HCT116 (cell line): Measurements from ENCODE around the gene DNM1. TPM values are rescaled to one million over a fixed set of nuclear protein-coding genes. Genes with fewer than 3 reads are reported as not detected.

ENCODE experiments used
- ATAC-seq: fragments of 200-7000 bp; cut with Tn5 transposase; 2 replicates; pipeline ENCODE4 v1.9.1; 2020; ENCODE audit warnings: mild to moderate bottlenecking, moderate library complexity
- BruUV-seq: library from RNA; stranded (reverse); fragments of 400-500 nt; replicated peaks from 2 replicates; lab custom pipeline; 2021; lab: Mats Ljungman, UMichigan
- CTCF ChIA-PET: fragments of 300-600 bp; sonication (Branson Sonifier 250); formaldehyde crosslinking; loops from one replicate; lab custom pipeline; 2021; ENCODE audit warnings: antibody characterized with exemption; lab: Charles Lee
- POLR2A ChIA-PET: fragments of 300-600, 350-600 bp; sonication (Branson Sonifier 250); formaldehyde crosslinking; loops from one replicate; lab custom pipeline; 2021; ENCODE audit warnings: antibody characterized with exemption; lab: Charles Lee
- RAD21 ChIA-PET, 2 experiments: fragments of 300-600 bp; sonication (Branson Sonifier 250); formaldehyde crosslinking; loops; one replicate each; lab custom pipeline; 2023; ENCODE audit warnings: low total read pairs in 2 of 2; ENCODE audit not compliant: uncharacterized antibody in 2 of 2, unreplicated experiment in 2 of 2, low non-redundant PET in 1 of 2; lab: Charles Lee
- DNase-seq: peaks from one replicate; pipeline ENCODE4 v3.0.0-alpha.2; 2010; ENCODE audit warnings: low read depth, low spot score
- H2AFZ ChIP-seq: fragments of 200-600 bp; shearing (Covaris generic), sonication (generic); 2 replicates; pipeline ENCODE4 v1.6.1; 2017; ENCODE audit warnings: low read depth, mixed run types, mixed read lengths, antibody characterized with exemption, low read length; ENCODE audit not compliant: poor library complexity, severe bottlenecking
- H3K27ac ChIP-seq: 2 replicates; pipeline ENCODE4 v1.5.1; 2012; ENCODE audit warnings: low read depth, low read length
- H3K27me3 ChIP-seq: fragments of 200-600 bp; sonication (generic); 2 replicates; pipeline ENCODE4 v1.6.1; 2016; ENCODE audit warnings: mixed run types, low read length, mixed read lengths; ENCODE audit not compliant: insufficient read depth
- H3K36me3 ChIP-seq, 2 experiments: fragments of 200-500 bp in 1 of 2; fragments of 200-600 bp in 1 of 2; sonication (Bioruptor generic) in 1 of 2; sonication (generic) in 1 of 2; 2 replicates each; pipeline versions ENCODE4 v1.5.1 to v1.6.1; 2014 to 2016; ENCODE audit warnings: low read length in 2 of 2, inconsistent platforms in 1 of 2, mixed read lengths in 1 of 2, mixed run types in 1 of 2; ENCODE audit not compliant: insufficient read depth in 2 of 2, control insufficient read depth in 1 of 2
- H3K4me1 ChIP-seq, 2 experiments: fragments of 200-600 bp in 1 of 2; sonication (generic) in 1 of 2; 2 replicates each; pipeline versions ENCODE4 v1.5.1 to v1.6.1; 2012 to 2017; ENCODE audit warnings: low read length in 2 of 2, inconsistent platforms in 1 of 2, mild to moderate bottlenecking in 1 of 2, mixed read lengths in 1 of 2, mixed run types in 1 of 2, moderate library complexity in 1 of 2; ENCODE audit not compliant: insufficient read depth in 2 of 2, control insufficient read depth in 1 of 2
- H3K4me2 ChIP-seq: fragments of 200-600 bp; sonication (generic); 2 replicates; pipeline ENCODE4 v1.6.1; 2017; ENCODE audit warnings: mixed run types, low read length, mixed read lengths
- H3K4me3 ChIP-seq, 2 experiments: fragments of 200-600 bp in 1 of 2; sonication (generic) in 1 of 2; replicated peaks in 1 of 2; 2 replicates each; pipeline ENCODE4 v1.5.1; 2011 to 2016; ENCODE audit warnings: low read length in 2 of 2, control low read depth in 1 of 2, low read depth in 1 of 2, mild to moderate bottlenecking in 1 of 2, mixed read lengths in 1 of 2, mixed run types in 1 of 2
- H3K79me2 ChIP-seq: fragments of 200-600 bp; sonication (generic); 2 replicates; pipeline ENCODE4 v1.6.1; 2017; ENCODE audit warnings: mild to moderate bottlenecking, mixed run types, low read length, moderate library complexity, mixed read lengths; ENCODE audit not compliant: insufficient read depth
- H3K9ac ChIP-seq: fragments of 200-600 bp; sonication (generic); 2 replicates; pipeline ENCODE4 v1.6.1; 2016; ENCODE audit warnings: low read length, mixed read lengths
- H3K9me2 ChIP-seq: fragments of 200-600 bp; sonication (generic), shearing (Covaris generic); 2 replicates; pipeline ENCODE4 v1.6.1; 2017; ENCODE audit warnings: mixed run types, mild to moderate bottlenecking, moderate library complexity; ENCODE audit not compliant: insufficient read depth
- H3K9me3 ChIP-seq, 2 experiments: fragments of 200-500 bp in 1 of 2; fragments of 200-600 bp in 1 of 2; sonication (Bioruptor generic) in 1 of 2; sonication (generic) in 1 of 2; 2 replicates each; pipeline ENCODE4 v1.6.1; 2014 to 2017; ENCODE audit warnings: low read length in 2 of 2, mixed read lengths in 2 of 2, inconsistent platforms in 1 of 2, low read depth in 1 of 2, mild to moderate bottlenecking in 1 of 2, mixed run types in 1 of 2, moderate library complexity in 1 of 2; ENCODE audit not compliant: control insufficient read depth in 1 of 2, insufficient read depth in 1 of 2
- H4K20me1 ChIP-seq: fragments of 200-600 bp; sonication (generic), shearing (Covaris generic); 2 replicates; pipeline ENCODE4 v1.6.1; 2017; ENCODE audit warnings: mixed run types, mild to moderate bottlenecking, moderate library complexity; ENCODE audit not compliant: insufficient read depth
- CTCF ChIP-seq, 3 experiments: fragments of 200-600 bp in 1 of 3; sonication (generic) in 1 of 3; IDR thresholded peaks in 2 of 3; conservative IDR thresholded peaks in 1 of 3; 2 replicates each; pipeline ENCODE4 v1.5.1; 2012 to 2017; ENCODE audit warnings: low read depth in 2 of 3, low read length in 2 of 3, antibody characterized with exemption in 1 of 3, borderline replicate concordance in 1 of 3, control low read depth in 1 of 3, mild to moderate bottlenecking in 1 of 3, mixed read lengths in 1 of 3, mixed run types in 1 of 3, moderate library complexity in 1 of 3; ENCODE audit not compliant: insufficient read depth in 1 of 3
- EZH2 ChIP-seq: fragments of 200-600 bp; sonication (generic); IDR thresholded peaks from 2 replicates; pipeline ENCODE4 v1.6.1; 2017; ENCODE audit warnings: antibody characterized with exemption, mixed run types
- JUND ChIP-seq: IDR thresholded peaks from 2 replicates; pipeline ENCODE4 v1.6.1; 2012
- POLR2A ChIP-seq: IDR thresholded peaks from 2 replicates; pipeline ENCODE4 v1.7.0; 2011; ENCODE audit warnings: borderline replicate concordance; ENCODE audit not compliant: insufficient read depth, insufficient read length; ENCODE audit errors: extremely low read depth
- POLR2AphosphoS5 ChIP-seq: IDR thresholded peaks from 2 replicates; pipeline ENCODE4 v1.6.1; 2011; ENCODE audit warnings: mild to moderate bottlenecking, low read depth, low read length, moderate library complexity
- RAD21 ChIP-seq: IDR thresholded peaks from 2 replicates; pipeline ENCODE4 v1.6.1; 2012; ENCODE audit warnings: low read depth, mild to moderate bottlenecking
- SIN3A ChIP-seq: IDR thresholded peaks from 2 replicates; pipeline ENCODE4 v1.6.1; 2012; ENCODE audit warnings: low read depth
- SP1 ChIP-seq: IDR thresholded peaks from 2 replicates; pipeline ENCODE4 v1.6.1; 2012; ENCODE audit warnings: low read depth
- SRF ChIP-seq: IDR thresholded peaks from 2 replicates; pipeline ENCODE4 v1.6.1; 2012; ENCODE audit warnings: low read depth
- TCF7L2 ChIP-seq: IDR thresholded peaks from 2 replicates; pipeline ENCODE4 v1.7.0; 2011; ENCODE audit warnings: borderline replicate concordance, inconsistent platforms; ENCODE audit not compliant: insufficient read depth, insufficient read length; ENCODE audit errors: extremely low read depth
- YY1 ChIP-seq: IDR thresholded peaks from 2 replicates; pipeline ENCODE4 v1.6.1; 2011; ENCODE audit warnings: low read length, low read depth, moderate library complexity, mild to moderate bottlenecking; ENCODE audit not compliant: insufficient replicate concordance; ENCODE audit errors: extremely low read depth
- ZBTB33 ChIP-seq: IDR thresholded peaks from 2 replicates; pipeline ENCODE4 v1.6.1; 2011; ENCODE audit warnings: mild to moderate bottlenecking, low read length, moderate library complexity; ENCODE audit not compliant: insufficient replicate concordance; ENCODE audit errors: extremely low read depth
- ZFX ChIP-seq: fragments of 450-650 bp; IDR thresholded peaks from 2 replicates; pipeline ENCODE4 v1.6.1; 2017
- intact Hi-C: fragments of 100-400 bp; cut with micrococcal nuclease; formaldehyde crosslinking; loops from 2 replicates; pipeline ENCODE4 v1.10.0; 2022
- total RNA-seq: library from RNA; stranded (reverse); gene quantifications from one replicate; pipeline ENCODE4 v1.2.1, GENCODE V29; 2021; ENCODE audit not compliant: unreplicated experiment
- TF ChIP-seq, protein P1 (sequence below): IDR thresholded peaks from 2 replicates; pipeline ENCODE4 v1.6.1; 2012

DNM1 gene
- total RNA-seq, 1 experiment from 2014 or later: 12.0 TPM

GRCh38 chr9:128188209-128188608 is 15.0 kb upstream of the DNM1 start:
- ATAC-seq: no peak
- intact Hi-C loops: no loop called here
- CTCF ChIA-PET: interaction anchor here (0.7 kb wide), 1 partner anchor 627 kb away, joined by 7 read pairs; no protein-coding TSS in a partner anchor

GRCh38 chr9:128190013-128190412 is 13.2 kb upstream of the DNM1 start:
- POLR2A ChIA-PET: interaction anchor here (0.6 to 1.7 kb wide), 3 partner anchors 9 to 146 kb away, joined by 3 to 6 read pairs (median 6); partner anchors contain the start of gene BBLN

More at GRCh38 chr9:128188209-128188608, 15.0 kb upstream of the DNM1 start:
- Histone ChIP-seq H3K27ac (no peak overlapping the region), H2AFZ (no peak overlapping the region), H3K27me3 (no peaks in the 10 kb centered on the region), H3K9me2 (no peaks in the 10 kb centered on the region), H3K36me3 (peaks cover 7 to 8% of the 10 kb centered on the region in 2 experiments; a peak in 3 of 4 replicates), H3K9ac (no peak overlapping the region), H3K4me2 (no peak overlapping the region), H3K79me2 (peaks cover 20% of the 10 kb centered on the region), H3K4me3 (no peak overlapping the region), H4K20me1 (no peaks in the 10 kb centered on the region), H3K4me1 (peaks cover 10 to 26% of the 10 kb centered on the region in 2 experiments; a peak in 3 of 4 replicates), H3K9me3 (no peaks in the 10 kb centered on the region)
- TF ChIP-seq TCF7L2 (no peak), EZH2 (no peak)
- no TSS peak for BruUV-seq
- ChIA-PET POLR2A (no interaction called here), RAD21 (no interaction called here)
- DNase-seq: no peak

More at GRCh38 chr9:128190013-128190412, 13.2 kb upstream of the DNM1 start:
- TF ChIP-seq SRF: no peak
- no peak for TF ChIP-seq ZBTB33
- no peak for TF ChIP-seq CTCF (IDR thresholded peaks at IDR 0.05 in 2 of 3, conservative IDR thresholded peaks at IDR 0.05 in 1 of 3; ENCODE audit: borderline replicate concordance in 1 of 3, insufficient read depth in 1 of 3, low read depth in 2 of 3, low read length in 2 of 3)
- TF ChIP-seq SP1: no peak
- no peak for TF ChIP-seq ZFX
- no peak for TF ChIP-seq POLR2A
- TF ChIP-seq YY1: no peak
- no peak for TF ChIP-seq RAD21
- TF ChIP-seq, protein P1, sequence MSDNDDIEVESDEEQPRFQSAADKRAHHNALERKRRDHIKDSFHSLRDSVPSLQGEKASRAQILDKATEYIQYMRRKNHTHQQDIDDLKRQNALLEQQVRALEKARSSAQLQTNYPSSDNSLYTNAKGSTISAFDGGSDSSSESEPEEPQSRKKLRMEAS: no peak
- no peak for TF ChIP-seq JUND
- no peak for TF ChIP-seq POLR2AphosphoS5
- no peak for TF ChIP-seq TCF7L2
- TF ChIP-seq SIN3A: no peak
- RAD21 ChIA-PET: no interaction called here
- CTCF ChIA-PET: interaction anchor here (0.5 to 1.0 kb wide), 3 partner anchors 12 to 82 kb away, joined by 3 read pairs; no protein-coding TSS in a partner anchor
- no peak for ATAC-seq
- no TSS peak for BruUV-seq
- peaks cover 4 to 8% of the 10 kb centered on the region in 2 experiments; a peak in 3 of 4 replicates for H3K36me3 ChIP-seq
- H3K9me2 ChIP-seq: no peaks in the 10 kb centered on the region
- no peaks in the 10 kb centered on the region for H3K9me3 ChIP-seq
- DNase-seq: no peak
- 0 out of 2 replicates have a peak overlapping the region, but pooled peaks have one; percentile 13 for H3K27ac ChIP-seq
- H3K4me1 ChIP-seq: peaks cover 16 to 33% of the 10 kb centered on the region in 2 experiments
- peaks cover 20% of the 10 kb centered on the region for H3K79me2 ChIP-seq
- no peak overlapping the region for H2AFZ ChIP-seq
- H3K4me3 ChIP-seq: peak overlapping the region in 1 of 2 experiments; percentile 89; a peak in 2 of 4 replicates
- H4K20me1 ChIP-seq: no peaks in the 10 kb centered on the region
- peak overlapping the region; percentile 97 for H3K9ac ChIP-seq
- no peaks in the 10 kb centered on the region for H3K27me3 ChIP-seq
- H3K4me2 ChIP-seq: peak overlapping the region; percentile 90
- intact Hi-C loops: loop anchor here (10.0 kb wide), 1 partner anchor 155 kb away; the partner anchor contains the start of gene SLC27A4
